ENCODE data around the gene ARHGEF11. TPM values are rescaled to one million over a fixed set of nuclear protein-coding genes. Genes with fewer than 3 reads are reported as not detected.

The ARHGEF11 gene
- total and polyA plus RNA-seq, 10 donors, result 3.4 to 65.3 (median 42.7) TPM

DNA sequence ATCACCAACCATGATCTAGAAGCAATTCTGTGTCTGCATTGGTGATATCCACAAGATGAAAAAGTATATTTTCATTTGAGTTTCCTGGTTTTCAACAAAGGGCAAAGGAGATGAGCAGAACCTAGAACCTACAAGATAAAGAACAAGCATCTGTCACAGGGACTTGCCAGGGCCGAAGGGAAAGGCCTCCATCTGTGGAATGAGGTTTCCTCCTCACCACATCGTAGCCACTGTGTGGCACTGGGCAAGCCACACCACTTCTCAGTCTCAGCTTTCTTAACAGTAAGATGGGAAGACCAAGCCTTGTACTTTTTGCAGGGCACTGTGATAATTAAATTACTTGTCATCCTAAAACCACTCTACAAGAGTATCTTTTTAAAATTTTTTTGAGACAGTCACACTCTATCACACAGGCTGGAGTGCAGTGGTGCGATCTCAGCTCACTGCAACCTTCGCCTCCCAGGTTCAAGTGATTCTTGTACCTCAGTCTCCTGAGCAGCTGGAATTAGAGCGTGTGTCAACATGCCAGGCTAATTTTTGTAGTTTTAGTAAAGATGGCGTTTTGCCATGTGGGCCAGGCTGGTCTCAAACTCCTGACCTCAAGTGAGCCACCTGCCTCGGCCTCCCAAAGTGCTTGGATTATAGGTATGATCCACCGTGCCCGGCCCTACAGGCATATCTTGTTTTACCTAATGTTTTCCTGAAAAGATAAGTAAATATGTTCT, 45.8 kb downstream of the ARHGEF11 start:
- intact Hi-C loops (cut with DNase I; ENCODE audit: low total_unique reads), result no loop called here
- Histone ChIP-seq H3K36me3 (no peaks in the 10 kb centered on the region), H3K27me3 (replicated peaks in 1 of 7) (no peaks in the 10 kb centered on the region), H3K4me1 (peaks cover 0 to 13% (median 2%) of the 10 kb centered on the region in 6 donors), H3K4me3 (no peak overlapping the region), H3K9me3 (no peaks in the 10 kb centered on the region), H3K27ac (no peak overlapping the region)
- WGBS, 5 donors, result 65 to 84% (median 79%) methylated on average over 8 to 9 of the region's 9 CpGs
- TF ChIP-seq, protein P1, sequence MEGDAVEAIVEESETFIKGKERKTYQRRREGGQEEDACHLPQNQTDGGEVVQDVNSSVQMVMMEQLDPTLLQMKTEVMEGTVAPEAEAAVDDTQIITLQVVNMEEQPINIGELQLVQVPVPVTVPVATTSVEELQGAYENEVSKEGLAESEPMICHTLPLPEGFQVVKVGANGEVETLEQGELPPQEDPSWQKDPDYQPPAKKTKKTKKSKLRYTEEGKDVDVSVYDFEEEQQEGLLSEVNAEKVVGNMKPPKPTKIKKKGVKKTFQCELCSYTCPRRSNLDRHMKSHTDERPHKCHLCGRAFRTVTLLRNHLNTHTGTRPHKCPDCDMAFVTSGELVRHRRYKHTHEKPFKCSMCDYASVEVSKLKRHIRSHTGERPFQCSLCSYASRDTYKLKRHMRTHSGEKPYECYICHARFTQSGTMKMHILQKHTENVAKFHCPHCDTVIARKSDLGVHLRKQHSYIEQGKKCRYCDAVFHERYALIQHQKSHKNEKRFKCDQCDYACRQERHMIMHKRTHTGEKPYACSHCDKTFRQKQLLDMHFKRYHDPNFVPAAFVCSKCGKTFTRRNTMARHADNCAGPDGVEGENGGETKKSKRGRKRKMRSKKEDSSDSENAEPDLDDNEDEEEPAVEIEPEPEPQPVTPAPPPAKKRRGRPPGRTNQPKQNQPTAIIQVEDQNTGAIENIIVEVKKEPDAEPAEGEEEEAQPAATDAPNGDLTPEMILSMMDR (IDR thresholded peaks at IDR 0.05 in 8 of 11, conservative IDR thresholded peaks at IDR 0.05 in 3 of 11), result no peak
- TF ChIP-seq POLR2A (IDR thresholded peaks at IDR 0.05) (no peak), POLR2AphosphoS5 (IDR thresholded peaks at IDR 0.05) (no peak)
- no peak for DNase-seq

DNA sequence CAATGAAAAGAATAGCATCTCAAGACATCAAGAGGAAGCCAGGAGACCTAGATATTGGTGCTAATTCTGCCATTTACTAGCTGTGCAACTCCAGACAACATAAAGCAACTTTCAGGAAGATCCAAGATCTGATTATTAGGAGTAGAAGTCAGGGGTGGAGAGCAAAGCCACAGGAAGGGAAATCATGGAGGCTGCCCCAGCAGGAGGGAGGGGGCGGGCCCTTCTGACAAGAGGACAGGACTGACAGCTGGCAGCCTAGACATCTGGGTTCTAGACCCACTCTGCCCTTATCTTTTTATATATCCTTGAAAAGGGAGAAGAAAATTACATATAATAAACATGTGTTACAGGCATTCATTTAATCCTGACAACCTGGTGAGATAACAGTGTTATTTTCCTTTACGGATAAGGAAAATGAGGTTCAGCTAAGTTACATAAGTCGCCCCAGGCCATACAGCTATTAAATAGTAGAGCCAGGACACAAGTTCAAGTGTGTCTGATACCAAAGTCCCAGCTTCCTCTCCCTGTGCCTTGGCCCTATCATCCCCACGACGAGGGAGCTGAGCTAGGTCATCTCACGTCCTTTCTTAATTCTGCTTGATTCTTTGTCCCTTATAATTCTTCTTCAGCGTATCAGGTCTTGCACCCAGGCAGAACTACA, 46.6 kb downstream of the ARHGEF11 start:
- Histone ChIP-seq H3K27me3 (replicated peaks in 1 of 7) (no peaks in the 10 kb centered on the region), H3K4me3 (no peak overlapping the region), H3K27ac (no peak overlapping the region), H3K36me3 (no peaks in the 10 kb centered on the region), H3K9me3 (no peaks in the 10 kb centered on the region), H3K4me1 (peaks cover 0 to 5% (median 0%) of the 10 kb centered on the region in 6 donors)
- no peak for TF ChIP-seq POLR2AphosphoS5 (IDR thresholded peaks at IDR 0.05)
- TF ChIP-seq, protein P1 (IDR thresholded peaks at IDR 0.05 in 8 of 11, conservative IDR thresholded peaks at IDR 0.05 in 3 of 11), result no peak
- TF ChIP-seq POLR2A (IDR thresholded peaks at IDR 0.05), result no peak
- no peak for DNase-seq
- intact Hi-C loops (cut with DNase I; ENCODE audit: low total_unique reads), result no loop called here
- 71 to 89% (median 85%) methylated on average over 7 of the region's 7 CpGs for WGBS, 5 donors

DNA sequence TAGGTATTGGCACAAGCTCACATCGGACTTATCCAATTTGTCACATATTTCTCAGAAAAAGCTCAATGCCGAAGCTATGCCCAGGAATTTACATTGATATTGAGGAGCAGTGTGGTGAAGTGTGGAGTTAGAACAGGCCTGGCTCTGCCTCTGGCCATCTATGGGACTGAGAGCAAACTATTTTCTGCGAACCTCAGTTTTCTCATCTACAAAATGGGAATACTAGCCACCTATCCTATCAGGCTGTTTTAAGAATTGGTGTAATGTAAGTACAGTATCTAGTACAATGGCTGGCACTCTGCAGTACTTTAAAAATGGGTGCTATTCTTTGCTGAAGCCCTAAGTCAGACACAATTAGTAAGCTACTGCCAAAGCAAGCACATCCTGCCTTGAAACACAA, 47.2 kb downstream of the ARHGEF11 start:
- Histone ChIP-seq H3K9me3 (no peaks in the 10 kb centered on the region), H3K27me3 (replicated peaks in 1 of 7) (no peaks in the 10 kb centered on the region), H3K4me3 (no peak overlapping the region), H3K27ac (no peak overlapping the region), H3K36me3 (no peaks in the 10 kb centered on the region), H3K4me1 (peaks cover 0 to 2% (median 0%) of the 10 kb centered on the region in 6 donors)
- 91 to 100% (median 94%) methylated on average over 3 of the region's 3 CpGs for WGBS, 5 donors
- intact Hi-C loops (cut with DNase I; ENCODE audit: low total_unique reads), result no loop called here
- no peak for DNase-seq
- TF ChIP-seq, protein P1 (IDR thresholded peaks at IDR 0.05 in 8 of 11, conservative IDR thresholded peaks at IDR 0.05 in 3 of 11), result no peak
- TF ChIP-seq POLR2AphosphoS5 (IDR thresholded peaks at IDR 0.05), result no peak
- no peak for TF ChIP-seq POLR2A (IDR thresholded peaks at IDR 0.05)

DNA sequence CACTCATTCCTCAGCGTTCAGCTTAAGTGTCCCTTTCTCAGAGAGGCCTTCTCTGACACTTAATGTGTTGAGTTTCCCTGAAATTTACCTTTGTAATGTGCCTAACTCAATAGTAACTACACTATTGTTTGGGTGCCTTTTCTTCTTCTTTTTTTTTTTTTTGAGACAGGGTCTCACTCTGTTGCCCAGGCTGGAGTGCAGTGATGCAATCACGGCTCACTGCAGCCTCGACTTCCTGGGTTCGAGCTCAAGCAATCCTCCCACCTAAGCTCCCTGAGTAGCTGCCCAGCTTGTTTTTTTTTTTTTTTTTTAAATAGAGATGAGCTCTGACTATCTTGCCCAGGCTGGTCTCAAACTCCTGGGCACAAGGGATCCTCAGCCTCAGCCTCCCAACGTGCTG, 50.1 kb downstream of the ARHGEF11 start:
- no peaks in the 10 kb centered on the region for H3K9me3 ChIP-seq
- H3K27me3 ChIP-seq (replicated peaks in 1 of 7), result no peaks in the 10 kb centered on the region
- H3K36me3 ChIP-seq, result peaks cover 0 to 8% (median 0%) of the 10 kb centered on the region in 6 donors
- H3K4me1 ChIP-seq, result no peaks in the 10 kb centered on the region
- H3K27ac ChIP-seq, result no peak overlapping the region
- no peak overlapping the region for H3K4me3 ChIP-seq
- no peak for TF ChIP-seq POLR2A (IDR thresholded peaks at IDR 0.05)
- TF ChIP-seq, protein P1 (IDR thresholded peaks at IDR 0.05 in 8 of 11, conservative IDR thresholded peaks at IDR 0.05 in 3 of 11), result no peak
- no peak for TF ChIP-seq POLR2AphosphoS5 (IDR thresholded peaks at IDR 0.05)
- 73 to 90% (median 76%) methylated on average over 5 of the region's 5 CpGs for WGBS, 5 donors
- intact Hi-C loops (cut with DNase I; ENCODE audit: low total_unique reads), result no loop called here
- DNase-seq, result no peak

Measured in spleen (tissue), 11 donors.